Panc1 (cell line): ENCODE measurements around the gene BBS9.

Source experiments
- POLR2AphosphoS5 ChIP-seq: IDR thresholded peaks from 2 replicates; pipeline ENCODE4 v1.6.1; 2012; ENCODE audit warnings: mild to moderate bottlenecking, low read depth, low read length, moderate library complexity
- SIN3A ChIP-seq: IDR thresholded peaks from 2 replicates; pipeline ENCODE4 v1.6.1; 2012; ENCODE audit warnings: low read depth, mild to moderate bottlenecking, low read length, moderate library complexity, borderline replicate concordance; ENCODE audit not compliant: insufficient read depth
- TCF7L2 ChIP-seq: IDR thresholded peaks from 2 replicates; pipeline ENCODE4 v1.6.1; 2011; ENCODE audit warnings: mild to moderate bottlenecking, low read depth, low read length, inconsistent platforms
- TF ChIP-seq, protein P1 (sequence below): fragments of 450-650 bp; IDR thresholded peaks from 2 replicates; pipeline ENCODE4 v1.5.1; 2017; ENCODE audit warnings: mild to moderate bottlenecking
- TF ChIP-seq, protein P2 (sequence below), 2 experiments: IDR thresholded peaks; 2 replicates each; pipeline ENCODE4 v1.6.1; 2011 to 2012; ENCODE audit warnings: low read depth in 2 of 2, control low read depth in 1 of 2, low read length in 1 of 2, mild to moderate bottlenecking in 1 of 2, moderate library complexity in 1 of 2; ENCODE audit not compliant: insufficient read depth in 1 of 2

DNA sequence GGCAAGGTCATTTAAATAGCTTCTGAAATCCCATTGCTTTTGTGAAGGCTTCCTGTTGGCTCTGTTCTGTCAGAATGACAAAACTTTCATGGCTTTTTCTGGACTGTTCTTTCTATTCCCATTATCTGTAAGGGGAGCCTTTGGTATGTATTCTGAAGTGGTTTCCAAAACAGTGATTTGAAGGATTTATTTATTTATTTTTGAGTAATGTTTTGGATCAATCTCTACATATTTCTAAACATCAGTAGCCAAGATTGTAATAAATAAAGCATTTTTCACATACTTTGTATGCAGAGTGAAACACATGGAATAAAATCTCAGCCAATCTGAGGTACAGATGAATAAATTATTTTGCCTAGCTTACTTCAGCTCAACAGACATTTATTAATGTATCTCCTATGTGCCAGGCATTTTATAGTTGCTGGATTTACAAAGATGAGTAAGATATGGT is 121.1 kb downstream of the BBS9 start:
- TF ChIP-seq, protein P1, sequence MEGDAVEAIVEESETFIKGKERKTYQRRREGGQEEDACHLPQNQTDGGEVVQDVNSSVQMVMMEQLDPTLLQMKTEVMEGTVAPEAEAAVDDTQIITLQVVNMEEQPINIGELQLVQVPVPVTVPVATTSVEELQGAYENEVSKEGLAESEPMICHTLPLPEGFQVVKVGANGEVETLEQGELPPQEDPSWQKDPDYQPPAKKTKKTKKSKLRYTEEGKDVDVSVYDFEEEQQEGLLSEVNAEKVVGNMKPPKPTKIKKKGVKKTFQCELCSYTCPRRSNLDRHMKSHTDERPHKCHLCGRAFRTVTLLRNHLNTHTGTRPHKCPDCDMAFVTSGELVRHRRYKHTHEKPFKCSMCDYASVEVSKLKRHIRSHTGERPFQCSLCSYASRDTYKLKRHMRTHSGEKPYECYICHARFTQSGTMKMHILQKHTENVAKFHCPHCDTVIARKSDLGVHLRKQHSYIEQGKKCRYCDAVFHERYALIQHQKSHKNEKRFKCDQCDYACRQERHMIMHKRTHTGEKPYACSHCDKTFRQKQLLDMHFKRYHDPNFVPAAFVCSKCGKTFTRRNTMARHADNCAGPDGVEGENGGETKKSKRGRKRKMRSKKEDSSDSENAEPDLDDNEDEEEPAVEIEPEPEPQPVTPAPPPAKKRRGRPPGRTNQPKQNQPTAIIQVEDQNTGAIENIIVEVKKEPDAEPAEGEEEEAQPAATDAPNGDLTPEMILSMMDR: no peak
- TF ChIP-seq SIN3A (no peak), POLR2AphosphoS5 (no peak), TCF7L2 (no peak)
- TF ChIP-seq, protein P2, sequence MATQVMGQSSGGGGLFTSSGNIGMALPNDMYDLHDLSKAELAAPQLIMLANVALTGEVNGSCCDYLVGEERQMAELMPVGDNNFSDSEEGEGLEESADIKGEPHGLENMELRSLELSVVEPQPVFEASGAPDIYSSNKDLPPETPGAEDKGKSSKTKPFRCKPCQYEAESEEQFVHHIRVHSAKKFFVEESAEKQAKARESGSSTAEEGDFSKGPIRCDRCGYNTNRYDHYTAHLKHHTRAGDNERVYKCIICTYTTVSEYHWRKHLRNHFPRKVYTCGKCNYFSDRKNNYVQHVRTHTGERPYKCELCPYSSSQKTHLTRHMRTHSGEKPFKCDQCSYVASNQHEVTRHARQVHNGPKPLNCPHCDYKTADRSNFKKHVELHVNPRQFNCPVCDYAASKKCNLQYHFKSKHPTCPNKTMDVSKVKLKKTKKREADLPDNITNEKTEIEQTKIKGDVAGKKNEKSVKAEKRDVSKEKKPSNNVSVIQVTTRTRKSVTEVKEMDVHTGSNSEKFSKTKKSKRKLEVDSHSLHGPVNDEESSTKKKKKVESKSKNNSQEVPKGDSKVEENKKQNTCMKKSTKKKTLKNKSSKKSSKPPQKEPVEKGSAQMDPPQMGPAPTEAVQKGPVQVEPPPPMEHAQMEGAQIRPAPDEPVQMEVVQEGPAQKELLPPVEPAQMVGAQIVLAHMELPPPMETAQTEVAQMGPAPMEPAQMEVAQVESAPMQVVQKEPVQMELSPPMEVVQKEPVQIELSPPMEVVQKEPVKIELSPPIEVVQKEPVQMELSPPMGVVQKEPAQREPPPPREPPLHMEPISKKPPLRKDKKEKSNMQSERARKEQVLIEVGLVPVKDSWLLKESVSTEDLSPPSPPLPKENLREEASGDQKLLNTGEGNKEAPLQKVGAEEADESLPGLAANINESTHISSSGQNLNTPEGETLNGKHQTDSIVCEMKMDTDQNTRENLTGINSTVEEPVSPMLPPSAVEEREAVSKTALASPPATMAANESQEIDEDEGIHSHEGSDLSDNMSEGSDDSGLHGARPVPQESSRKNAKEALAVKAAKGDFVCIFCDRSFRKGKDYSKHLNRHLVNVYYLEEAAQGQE (IDR thresholded peaks at IDR 0.05; ENCODE audit: insufficient read depth in 1 of 2, low read depth in 2 of 2, low read length in 1 of 2): no peak
